AG04449 (cell line): ENCODE measurements around the gene AGMO.
"Not testable (repeated sequence)": the region's sequence is repeated elsewhere in the genome, so short reads cannot be mapped to it uniquely, and the experiment has no call there.

Source experiments
- CTCF ChIA-PET: fragments of 350-600 bp; formaldehyde crosslinking; extraction: SDS; loops from one replicate; lab custom pipeline; 2021; ENCODE audit warnings: antibody characterized with exemption; lab: Yijun Ruan, JAX
- POLR2A ChIA-PET: fragments of 400-600, 350-600 bp; formaldehyde crosslinking; extraction: SDS; loops from one replicate; lab custom pipeline; 2020; ENCODE audit warnings: antibody characterized with exemption, inconsistent platforms; lab: Yijun Ruan, JAX
- DNase-seq: peaks from one replicate; pipeline ENCODE4 v3.0.0-alpha.2; 2010; ENCODE audit warnings: low read depth, low spot score
- H3K4me3 ChIP-seq: 2 replicates; pipeline ENCODE4 v1.5.1; 2011; ENCODE audit warnings: low read depth, mild to moderate bottlenecking, control low read depth, low read length
- TF ChIP-seq, protein P1 (sequence below): IDR thresholded peaks from one replicate; pipeline ENCODE4 v1.5.1; 2011; ENCODE audit warnings: mild to moderate bottlenecking, moderate library complexity, low read length, control low read depth, inconsistent platforms; ENCODE audit not compliant: insufficient read depth; ENCODE audit errors: missing control alignments

AGMO gene

GRCh38 chr7:15554744-15555143, 7.1 kb downstream of the AGMO start:
- TF ChIP-seq, protein P1, sequence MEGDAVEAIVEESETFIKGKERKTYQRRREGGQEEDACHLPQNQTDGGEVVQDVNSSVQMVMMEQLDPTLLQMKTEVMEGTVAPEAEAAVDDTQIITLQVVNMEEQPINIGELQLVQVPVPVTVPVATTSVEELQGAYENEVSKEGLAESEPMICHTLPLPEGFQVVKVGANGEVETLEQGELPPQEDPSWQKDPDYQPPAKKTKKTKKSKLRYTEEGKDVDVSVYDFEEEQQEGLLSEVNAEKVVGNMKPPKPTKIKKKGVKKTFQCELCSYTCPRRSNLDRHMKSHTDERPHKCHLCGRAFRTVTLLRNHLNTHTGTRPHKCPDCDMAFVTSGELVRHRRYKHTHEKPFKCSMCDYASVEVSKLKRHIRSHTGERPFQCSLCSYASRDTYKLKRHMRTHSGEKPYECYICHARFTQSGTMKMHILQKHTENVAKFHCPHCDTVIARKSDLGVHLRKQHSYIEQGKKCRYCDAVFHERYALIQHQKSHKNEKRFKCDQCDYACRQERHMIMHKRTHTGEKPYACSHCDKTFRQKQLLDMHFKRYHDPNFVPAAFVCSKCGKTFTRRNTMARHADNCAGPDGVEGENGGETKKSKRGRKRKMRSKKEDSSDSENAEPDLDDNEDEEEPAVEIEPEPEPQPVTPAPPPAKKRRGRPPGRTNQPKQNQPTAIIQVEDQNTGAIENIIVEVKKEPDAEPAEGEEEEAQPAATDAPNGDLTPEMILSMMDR: no peak
- POLR2A ChIA-PET: no interaction called here
- DNase-seq: no peak
- H3K4me3 ChIP-seq: no peak overlapping the region
- CTCF ChIA-PET: interaction anchor here (0.9 to 1.5 kb wide), 5 partner anchors 11 to 517 kb away, joined by 4 to 7 read pairs (median 5); no protein-coding TSS in a partner anchor

GRCh38 chr7:15554081-15554480, 7.7 kb downstream of the AGMO start:
- POLR2A ChIA-PET: no interaction called here

DNA sequence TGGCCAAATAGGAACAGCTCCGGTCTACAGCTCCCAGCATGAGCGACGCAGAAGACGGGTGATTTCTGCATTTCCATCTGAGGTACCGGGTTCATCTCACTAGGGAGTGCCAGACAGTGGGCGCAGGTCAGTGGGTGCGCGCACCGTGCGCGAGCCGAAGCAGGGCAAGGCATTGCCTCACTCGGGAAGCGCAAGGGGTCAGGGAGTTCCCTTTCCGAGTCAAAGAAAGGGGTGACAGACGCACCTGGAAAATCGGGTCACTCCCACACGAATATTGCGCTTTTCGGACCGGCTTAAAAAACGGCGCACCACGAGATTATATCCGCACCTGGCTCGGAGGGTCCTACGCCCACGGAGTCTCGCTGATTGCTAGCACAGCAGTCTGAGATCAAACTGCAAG, 14.5 kb downstream of the AGMO start:
- CTCF ChIA-PET, DNase-seq, H3K4me3 ChIP-seq, POLR2A ChIA-PET: not testable (repeated sequence)

More at GRCh38 chr7:15554081-15554480, 7.7 kb downstream of the AGMO start:
- no peak overlapping the region for H3K4me3 ChIP-seq
- DNase-seq: no peak
- CTCF ChIA-PET: interaction anchor here (1.1 to 1.5 kb wide), 5 partner anchors 166 to 517 kb away, joined by 4 to 7 read pairs (median 5); no protein-coding TSS in a partner anchor
- TF ChIP-seq, protein P1: no peak

DNA sequence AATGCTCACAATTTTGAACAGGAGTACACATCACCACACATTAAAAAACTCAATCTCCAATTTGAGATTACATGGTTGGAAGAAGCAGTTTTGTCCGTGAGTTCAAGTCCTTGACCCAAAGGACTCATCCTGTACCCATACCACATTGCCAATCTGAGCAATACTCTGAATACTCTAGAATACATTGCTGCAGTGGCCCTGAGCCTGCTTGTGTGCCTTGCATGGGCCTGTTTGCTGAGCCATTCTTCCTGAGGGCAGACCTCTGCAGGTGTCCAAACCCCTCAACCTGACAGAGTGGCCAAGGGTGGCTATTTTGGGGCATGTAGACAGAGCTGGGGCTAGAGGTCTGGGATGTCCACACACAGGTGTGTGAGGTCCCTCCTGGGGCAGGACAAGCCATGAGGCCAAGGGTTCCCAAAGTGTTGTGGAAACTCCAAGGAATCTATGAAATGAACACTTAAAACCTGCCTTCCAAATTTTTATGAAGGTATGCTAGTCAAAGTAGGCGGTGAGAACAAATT, 15.5 kb downstream of the AGMO start:
- ChIA-PET POLR2A (no interaction called here), CTCF (no interaction called here)
- H3K4me3 ChIP-seq: no peak overlapping the region
- TF ChIP-seq, protein P1: no peak
- no peak for DNase-seq

GRCh38 chr7:15544050-15544449, 17.8 kb downstream of the AGMO start:
- ChIA-PET POLR2A (no interaction called here), CTCF (no interaction called here)
- DNase-seq: no peak
- TF ChIP-seq, protein P1: no peak
- H3K4me3 ChIP-seq: no peak overlapping the region

DNA sequence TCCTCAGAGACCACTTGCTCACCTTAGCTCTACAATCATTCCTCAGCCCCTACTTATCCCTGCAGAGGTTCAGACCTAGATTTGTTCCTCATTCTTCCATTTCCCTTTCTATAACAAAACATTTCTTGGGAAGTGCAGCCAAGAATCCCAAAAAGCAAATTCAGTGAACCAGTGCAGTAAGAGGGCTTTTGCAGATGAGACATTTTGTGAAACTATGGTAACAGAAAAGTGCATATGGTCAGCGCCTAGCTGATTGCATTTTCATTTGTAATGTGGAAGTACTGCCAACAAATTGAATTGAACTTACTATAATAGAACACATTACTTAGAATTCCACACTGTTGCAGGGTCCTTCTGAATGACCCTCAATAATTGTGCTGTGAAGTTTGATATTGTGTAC, 18.6 kb downstream of the AGMO start:
- ChIA-PET POLR2A (no interaction called here), CTCF (no interaction called here)
- DNase-seq: no peak
- TF ChIP-seq, protein P1: no peak
- no peak overlapping the region for H3K4me3 ChIP-seq

DNA sequence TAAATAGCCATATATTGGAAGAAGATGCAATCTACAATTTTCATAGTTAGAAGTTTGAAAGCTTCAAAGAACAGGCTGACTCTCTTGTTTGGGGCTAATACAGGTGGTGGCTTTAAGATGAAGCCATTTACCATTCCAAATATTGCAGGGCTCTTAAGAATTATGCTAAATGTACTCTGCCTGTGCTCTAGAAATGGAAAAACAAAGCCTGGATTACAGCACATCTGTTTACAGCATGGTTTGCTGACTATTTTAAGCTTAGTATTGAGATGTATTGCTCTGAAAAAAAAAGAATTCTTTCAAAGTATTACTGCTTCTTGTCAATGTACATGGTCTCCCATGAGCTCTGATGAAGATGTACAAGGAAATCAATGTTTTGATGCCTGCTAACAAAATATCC, 34.2 kb downstream of the AGMO start:
- H3K4me3 ChIP-seq: no peak overlapping the region
- TF ChIP-seq, protein P1: no peak
- CTCF ChIA-PET: no interaction called here
- POLR2A ChIA-PET: no interaction called here
- no peak for DNase-seq
